KMS-11 (cell line): ENCODE measurements around the gene IQSEC1.

Source experiments
- H2AFZ ChIP-seq: fragments of 200-600 bp; sonication (generic); 2 replicates; pipeline ENCODE4 v1.6.1; 2016; ENCODE audit warnings: antibody characterized with exemption, mixed run types, low read depth
- H3K27ac ChIP-seq: fragments of 200-600 bp; sonication (generic); 2 replicates; pipeline ENCODE4 v1.6.1; 2016; ENCODE audit warnings: mild to moderate bottlenecking, mixed run types
- H3K27me3 ChIP-seq: fragments of 200-600 bp; sonication (generic); 2 replicates; pipeline ENCODE4 v1.6.1; 2017; ENCODE audit warnings: mild to moderate bottlenecking, low read depth, mixed run types, moderate library complexity; ENCODE audit not compliant: insufficient read depth
- H3K36me3 ChIP-seq: fragments of 200-600 bp; sonication (generic); 2 replicates; pipeline ENCODE4 v1.6.1; 2017; ENCODE audit warnings: mild to moderate bottlenecking, mixed run types; ENCODE audit not compliant: insufficient read depth
- H3K4me1 ChIP-seq: fragments of 200-600 bp; sonication (generic); 2 replicates; pipeline ENCODE4 v1.6.1; 2016; ENCODE audit warnings: mild to moderate bottlenecking, low read depth, mixed run types; ENCODE audit not compliant: poor library complexity, severe bottlenecking
- H3K4me2 ChIP-seq: fragments of 200-600 bp; sonication (generic); 2 replicates; pipeline ENCODE4 v1.7.0; 2016; ENCODE audit warnings: mild to moderate bottlenecking, mixed run types
- H3K4me3 ChIP-seq: fragments of 200-600 bp; sonication (generic); IDR thresholded peaks from 2 replicates; pipeline ENCODE4 v1.6.1; 2017; ENCODE audit warnings: low read depth, low read length, mixed read lengths; ENCODE audit not compliant: insufficient read depth
- H3K79me2 ChIP-seq: fragments of 200-600 bp; sonication (generic); 2 replicates; pipeline ENCODE4 v1.6.1; 2016; ENCODE audit warnings: low read depth, mixed run types; ENCODE audit not compliant: insufficient read depth
- H3K9ac ChIP-seq: fragments of 200-600 bp; sonication (generic); 2 replicates; pipeline ENCODE4 v1.6.1; 2016; ENCODE audit warnings: mild to moderate bottlenecking, mixed run types
- H4K20me1 ChIP-seq: fragments of 200-600 bp; sonication (generic); 2 replicates; pipeline ENCODE4 v1.6.1; 2016; ENCODE audit warnings: mild to moderate bottlenecking, mixed run types; ENCODE audit not compliant: insufficient read depth
- CTCF ChIP-seq: fragments of 200-600 bp; sonication (generic); conservative IDR thresholded peaks from 2 replicates; pipeline ENCODE4 v1.6.1; 2017; ENCODE audit warnings: low read depth, mild to moderate bottlenecking, antibody characterized with exemption, low read length, moderate library complexity, mixed read lengths

The IQSEC1 gene

GRCh38 chr3:13105181-13105895 is 32.1 kb upstream of the IQSEC1 start:
- no peaks in the 10 kb centered on the region for H3K27me3 ChIP-seq
- H3K9ac ChIP-seq, result no peak overlapping the region
- H3K27ac ChIP-seq, result no peak overlapping the region
- H3K79me2 ChIP-seq, result no peaks in the 10 kb centered on the region
- H4K20me1 ChIP-seq, result no peaks in the 10 kb centered on the region
- H3K36me3 ChIP-seq, result no peaks in the 10 kb centered on the region
- peaks cover 6% of the 10 kb centered on the region for H3K4me1 ChIP-seq
- TF ChIP-seq CTCF, result no peak
- H3K4me2 ChIP-seq, result no peak overlapping the region
- no peak overlapping the region for H3K4me3 ChIP-seq
- no peak overlapping the region for H2AFZ ChIP-seq

GRCh38 chr3:13104511-13104910 is 31.3 kb upstream of the IQSEC1 start:
- no peak overlapping the region for H3K27ac ChIP-seq
- H2AFZ ChIP-seq, result no peak overlapping the region
- no peaks in the 10 kb centered on the region for H3K79me2 ChIP-seq
- H3K36me3 ChIP-seq, result no peaks in the 10 kb centered on the region
- TF ChIP-seq CTCF, result no peak
- H3K4me2 ChIP-seq, result no peak overlapping the region
- no peak overlapping the region for H3K4me3 ChIP-seq
- no peak overlapping the region for H3K9ac ChIP-seq
- no peaks in the 10 kb centered on the region for H3K4me1 ChIP-seq
- H3K27me3 ChIP-seq, result no peaks in the 10 kb centered on the region
- H4K20me1 ChIP-seq, result no peaks in the 10 kb centered on the region

GRCh38 chr3:13103416-13104058 is 30.3 kb upstream of the IQSEC1 start:
- Histone ChIP-seq H3K4me2 (no peak overlapping the region), H4K20me1 (no peaks in the 10 kb centered on the region), H3K79me2 (no peaks in the 10 kb centered on the region), H3K27me3 (no peaks in the 10 kb centered on the region), H3K27ac (no peak overlapping the region), H3K4me1 (no peaks in the 10 kb centered on the region), H3K4me3 (no peak overlapping the region), H2AFZ (no peak overlapping the region), H3K9ac (no peak overlapping the region), H3K36me3 (no peaks in the 10 kb centered on the region)
- TF ChIP-seq CTCF, result no peak

GRCh38 chr3:13102386-13103345 is 29.4 kb upstream of the IQSEC1 start:
- Histone ChIP-seq H3K27ac (no peak overlapping the region), H3K4me2 (no peak overlapping the region)
- no peak for TF ChIP-seq CTCF

More at GRCh38 chr3:13102386-13103345, 29.4 kb upstream of the IQSEC1 start:
- Histone ChIP-seq H3K27me3 (no peaks in the 10 kb centered on the region), H2AFZ (no peak overlapping the region), H3K4me1 (no peaks in the 10 kb centered on the region), H3K9ac (no peak overlapping the region), H3K79me2 (no peaks in the 10 kb centered on the region), H3K4me3 (no peak overlapping the region), H3K36me3 (no peaks in the 10 kb centered on the region), H4K20me1 (no peaks in the 10 kb centered on the region)
